ENCODE results near the gene SRGN. TPM values are rescaled to one million over a fixed set of nuclear protein-coding genes. Genes with fewer than 3 reads are reported as not detected.

The SRGN gene
- total and polyA plus RNA-seq, 10 of the 15 experiments (the other 5 are each of a cell fraction or from before 2014, with no cell fraction given), result 382 to 2,414 (median 885) TPM

DNA sequence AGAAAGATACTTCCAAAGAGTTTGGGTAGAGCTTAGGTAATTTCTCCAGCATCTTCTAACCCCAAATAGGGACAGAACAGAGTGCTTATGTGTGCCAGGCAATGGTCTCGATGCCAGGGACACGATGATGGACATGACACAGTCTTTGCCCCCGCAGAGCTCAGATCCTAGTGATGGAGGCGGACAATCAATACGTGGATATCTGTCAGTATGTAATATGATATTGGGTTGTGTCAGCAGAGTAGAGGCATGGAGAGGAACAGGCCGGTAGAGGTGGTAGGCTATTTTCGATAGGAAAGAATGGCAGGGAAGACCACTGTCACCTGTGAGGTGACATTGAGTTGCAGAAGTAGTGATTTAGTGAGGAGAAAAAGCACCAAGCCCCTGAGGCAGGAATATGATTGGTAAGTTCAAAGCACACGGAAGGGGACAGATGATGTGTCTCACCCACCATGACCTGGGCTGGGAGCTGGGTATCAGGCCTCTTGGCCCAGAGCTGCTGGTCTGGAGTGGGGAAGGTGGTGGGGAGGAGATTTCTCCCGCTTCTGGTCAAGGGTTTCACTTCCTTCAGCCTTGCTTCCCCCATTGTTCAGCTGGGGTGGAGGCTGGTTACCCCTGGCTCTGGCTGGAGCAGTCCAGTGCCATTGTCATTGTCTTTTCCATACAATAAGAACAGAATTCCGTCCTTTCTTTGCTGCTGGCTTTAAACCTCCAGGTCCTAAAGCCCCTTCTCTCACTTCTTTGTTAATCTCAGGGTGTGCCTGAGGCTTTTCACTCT, 36.0 kb upstream of the SRGN start:
- 80% methylated on average over 10 of the region's 10 CpGs for WGBS (ENCODE audit: insufficient coverage, insufficient replicate concordance, low lambda C conversion rate, missing lambda C conversion rate)
- Histone ChIP-seq H4K20me1 (ENCODE audit: control insufficient read depth, insufficient read depth) (no peaks in the 10 kb centered on the region), H3K36me3 (ENCODE audit: control insufficient read depth in 2 of 2, insufficient read depth in 2 of 2, low read length in 1 of 2) (no peaks in the 10 kb centered on the region), H3K9ac (ENCODE audit: control insufficient read depth, insufficient read depth, low read length) (peak overlapping the region; percentile 36), H3K4me2 (ENCODE audit: control insufficient read depth, insufficient read depth) (peak overlapping the region; percentile 45), H3K4me1 (ENCODE audit: control insufficient read depth, insufficient read depth, low read length) (peaks cover 89% of the 10 kb centered on the region), H2AFZ (ENCODE audit: control insufficient read depth, low read depth, low read length) (peak overlapping the region; percentile 2; the same call in 1 of the 2 replicates), H3K79me2 (ENCODE audit: control insufficient read depth, insufficient read depth, low read length) (peaks cover 4% of the 10 kb centered on the region), H3K4me3 (no peak overlapping the region), H3K9me3 (replicated peaks; ENCODE audit: control insufficient read depth, insufficient read depth, low read length) (no peaks in the 10 kb centered on the region), H3K27me3 (replicated peaks in 1 of 2; ENCODE audit: control insufficient read depth in 2 of 2, insufficient read depth in 2 of 2, low read length in 1 of 2) (no peaks in the 10 kb centered on the region), H3K27ac (ENCODE audit: control insufficient read depth, insufficient read depth) (peak overlapping the region; percentile 85)
- in situ Hi-C loops (cut with MboI), result no loop called here
- DNase-seq (ENCODE audit: low read depth, low spot score) (no peak), FAIRE-seq (no peak), ATAC-seq (peak; percentile 48)
- SMC1A ChIA-PET (ENCODE audit: uncharacterized antibody, unreplicated experiment), result interaction anchor here (0.8 to 17.6 kb wide), 10 partner anchors 7 to 177 kb away, joined by 3 to 355 read pairs (median 5); partner anchors contain the start of gene SRGN
- no TSS peak for BruUV-seq (replicated peaks)
- POLR2A ChIA-PET, result interaction anchor here (0.6 to 16.7 kb wide), 8 partner anchors 7 to 177 kb away, joined by 3 to 312 read pairs (median 8); partner anchors contain the start of gene SRGN
- intact Hi-C loops (cut with micrococcal nuclease; ENCODE audit: unreplicated experiment), result loop anchor here (1.0 kb wide), 1 partner anchor 38 kb away; no protein-coding TSS in a partner anchor
- RAD21 ChIA-PET (ENCODE audit: unreplicated experiment), result interaction anchor here (1.0 to 25.6 kb wide), 7 partner anchors 12 to 175 kb away, joined by 3 to 544 read pairs (median 4); partner anchors contain the start of gene SRGN
- CTCF ChIA-PET, result interaction anchor here (1.6 to 14.3 kb wide), 5 partner anchors 13 to 47 kb away, joined by 4 to 121 read pairs (median 9); no protein-coding TSS in a partner anchor
- TF ChIP-seq LARP7 (IDR thresholded peaks at IDR 0.05) (no peak), NBN (IDR thresholded peaks at IDR 0.05) (0 out of 2 replicates have a peak, but pooled peaks have one; percentile 48), YY1 (IDR thresholded peaks at IDR 0.05; ENCODE audit: low read depth, low read length) (no peak), BCL11A (IDR thresholded peaks at IDR 0.05; ENCODE audit: low read depth, low read length) (0 out of 2 replicates have a peak, but pooled peaks have one; percentile 5), SRF (IDR thresholded peaks at IDR 0.05; ENCODE audit: low read depth in 2 of 2, low read length in 2 of 2) (0 out of 4 replicates have a peak, but pooled peaks of 1 of the 2 experiments have one; percentile 6), CREB1 (IDR thresholded peaks at IDR 0.05; ENCODE audit: low read depth) (no peak), KLF5 (IDR thresholded peaks at IDR 0.05; ENCODE audit: partially characterized antibody) (no peak), GATAD2B (conservative IDR thresholded peaks at IDR 0.05; ENCODE audit: low read depth) (peak; percentile 82), ZNF384 (IDR thresholded peaks at IDR 0.05; ENCODE audit: borderline replicate concordance, low read depth, low read length) (no peak)
- TF ChIP-seq, protein P1, sequence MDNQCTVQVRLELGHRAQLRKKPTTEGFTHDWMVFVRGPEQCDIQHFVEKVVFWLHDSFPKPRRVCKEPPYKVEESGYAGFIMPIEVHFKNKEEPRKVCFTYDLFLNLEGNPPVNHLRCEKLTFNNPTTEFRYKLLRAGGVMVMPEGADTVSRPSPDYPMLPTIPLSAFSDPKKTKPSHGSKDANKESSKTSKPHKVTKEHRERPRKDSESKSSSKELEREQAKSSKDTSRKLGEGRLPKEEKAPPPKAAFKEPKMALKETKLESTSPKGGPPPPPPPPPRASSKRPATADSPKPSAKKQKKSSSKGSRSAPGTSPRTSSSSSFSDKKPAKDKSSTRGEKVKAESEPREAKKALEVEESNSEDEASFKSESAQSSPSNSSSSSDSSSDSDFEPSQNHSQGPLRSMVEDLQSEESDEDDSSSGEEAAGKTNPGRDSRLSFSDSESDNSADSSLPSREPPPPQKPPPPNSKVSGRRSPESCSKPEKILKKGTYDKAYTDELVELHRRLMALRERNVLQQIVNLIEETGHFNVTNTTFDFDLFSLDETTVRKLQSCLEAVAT (IDR thresholded peaks at IDR 0.05), result peak; percentile 70
- TF ChIP-seq, protein P2, sequence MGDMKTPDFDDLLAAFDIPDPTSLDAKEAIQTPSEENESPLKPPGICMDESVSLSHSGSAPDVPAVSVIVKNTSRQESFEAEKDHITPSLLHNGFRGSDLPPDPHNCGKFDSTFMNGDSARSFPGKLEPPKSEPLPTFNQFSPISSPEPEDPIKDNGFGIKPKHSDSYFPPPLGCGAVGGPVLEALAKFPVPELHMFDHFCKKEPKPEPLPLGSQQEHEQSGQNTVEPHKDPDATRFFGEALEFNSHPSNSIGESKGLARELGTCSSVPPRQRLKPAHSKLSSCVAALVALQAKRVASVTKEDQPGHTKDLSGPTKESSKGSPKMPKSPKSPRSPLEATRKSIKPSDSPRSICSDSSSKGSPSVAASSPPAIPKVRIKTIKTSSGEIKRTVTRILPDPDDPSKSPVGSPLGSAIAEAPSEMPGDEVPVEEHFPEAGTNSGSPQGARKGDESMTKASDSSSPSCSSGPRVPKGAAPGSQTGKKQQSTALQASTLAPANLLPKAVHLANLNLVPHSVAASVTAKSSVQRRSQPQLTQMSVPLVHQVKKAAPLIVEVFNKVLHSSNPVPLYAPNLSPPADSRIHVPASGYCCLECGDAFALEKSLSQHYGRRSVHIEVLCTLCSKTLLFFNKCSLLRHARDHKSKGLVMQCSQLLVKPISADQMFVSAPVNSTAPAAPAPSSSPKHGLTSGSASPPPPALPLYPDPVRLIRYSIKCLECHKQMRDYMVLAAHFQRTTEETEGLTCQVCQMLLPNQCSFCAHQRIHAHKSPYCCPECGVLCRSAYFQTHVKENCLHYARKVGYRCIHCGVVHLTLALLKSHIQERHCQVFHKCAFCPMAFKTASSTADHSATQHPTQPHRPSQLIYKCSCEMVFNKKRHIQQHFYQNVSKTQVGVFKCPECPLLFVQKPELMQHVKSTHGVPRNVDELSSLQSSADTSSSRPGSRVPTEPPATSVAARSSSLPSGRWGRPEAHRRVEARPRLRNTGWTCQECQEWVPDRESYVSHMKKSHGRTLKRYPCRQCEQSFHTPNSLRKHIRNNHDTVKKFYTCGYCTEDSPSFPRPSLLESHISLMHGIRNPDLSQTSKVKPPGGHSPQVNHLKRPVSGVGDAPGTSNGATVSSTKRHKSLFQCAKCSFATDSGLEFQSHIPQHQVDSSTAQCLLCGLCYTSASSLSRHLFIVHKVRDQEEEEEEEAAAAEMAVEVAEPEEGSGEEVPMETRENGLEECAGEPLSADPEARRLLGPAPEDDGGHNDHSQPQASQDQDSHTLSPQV (IDR thresholded peaks at IDR 0.05), result no peak
- TF ChIP-seq, protein P3, sequence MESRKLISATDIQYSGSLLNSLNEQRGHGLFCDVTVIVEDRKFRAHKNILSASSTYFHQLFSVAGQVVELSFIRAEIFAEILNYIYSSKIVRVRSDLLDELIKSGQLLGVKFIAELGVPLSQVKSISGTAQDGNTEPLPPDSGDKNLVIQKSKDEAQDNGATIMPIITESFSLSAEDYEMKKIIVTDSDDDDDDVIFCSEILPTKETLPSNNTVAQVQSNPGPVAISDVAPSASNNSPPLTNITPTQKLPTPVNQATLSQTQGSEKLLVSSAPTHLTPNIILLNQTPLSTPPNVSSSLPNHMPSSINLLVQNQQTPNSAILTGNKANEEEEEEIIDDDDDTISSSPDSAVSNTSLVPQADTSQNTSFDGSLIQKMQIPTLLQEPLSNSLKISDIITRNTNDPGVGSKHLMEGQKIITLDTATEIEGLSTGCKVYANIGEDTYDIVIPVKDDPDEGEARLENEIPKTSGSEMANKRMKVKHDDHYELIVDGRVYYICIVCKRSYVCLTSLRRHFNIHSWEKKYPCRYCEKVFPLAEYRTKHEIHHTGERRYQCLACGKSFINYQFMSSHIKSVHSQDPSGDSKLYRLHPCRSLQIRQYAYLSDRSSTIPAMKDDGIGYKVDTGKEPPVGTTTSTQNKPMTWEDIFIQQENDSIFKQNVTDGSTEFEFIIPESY (IDR thresholded peaks at IDR 0.05), result no peak

Measured in GM12878 (cell line).